Measurements from ENCODE around the gene SEMA4B. TPM values are rescaled to one million over a fixed set of nuclear protein-coding genes. Genes with fewer than 3 reads are reported as not detected.
A peak's percentile ranks its signal among the peaks of the same experiment; 100 is the strongest.

Gene SEMA4B
- total and polyA plus RNA-seq, 5 donors from 2014 or later, result 5.1 to 20.2 (median 7.2) TPM

DNA sequence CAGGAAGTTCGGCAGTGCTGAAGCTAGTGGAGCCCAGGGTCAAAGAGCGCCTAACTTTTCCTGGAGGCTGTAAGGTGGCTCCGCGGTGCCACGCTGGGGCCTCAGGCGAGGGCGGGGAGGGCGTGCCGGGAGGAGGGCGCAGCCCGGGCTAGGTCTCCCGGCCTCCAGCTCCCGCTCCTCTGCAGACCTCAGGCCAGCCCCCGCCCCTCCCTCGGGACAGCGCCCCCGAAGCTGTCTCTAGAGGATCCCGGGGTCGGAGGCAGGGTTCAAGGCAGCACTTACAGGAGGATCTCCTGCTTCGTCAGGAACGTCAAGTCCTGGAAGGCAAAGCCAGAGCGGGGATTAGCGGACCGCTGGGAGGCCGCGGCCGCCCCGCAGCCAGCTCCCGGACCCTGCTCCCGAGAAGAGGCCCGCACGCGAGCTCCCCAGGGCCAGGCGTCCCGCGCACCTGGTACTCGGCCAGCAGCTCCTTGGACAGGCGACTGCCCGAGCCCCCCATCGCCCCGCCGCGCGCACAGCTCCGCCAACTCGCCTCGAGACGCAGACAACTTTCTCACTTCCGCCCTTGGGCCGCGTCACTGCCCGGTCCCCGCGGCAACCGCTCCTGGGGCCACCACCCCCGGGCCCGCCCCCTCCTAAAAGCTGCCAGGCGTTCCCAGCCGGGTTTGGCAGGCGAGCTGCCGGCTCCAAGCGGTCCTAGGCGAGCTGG lies 32.4 kb downstream of the SEMA4B start, which contains the start of gene CIB1:
Gene CIB1 (minus strand): TSS at position 555 of the 709 bp plus-strand sequence. CDS start 56 bp downstream, at position 499.
- H3K36me3 ChIP-seq (ENCODE audit: control insufficient read depth, insufficient read depth, low read length), result peaks cover 23% of the 10 kb centered on the region
- no peaks in the 10 kb centered on the region for H3K9me3 ChIP-seq (ENCODE audit: control insufficient read depth in 2 of 2, low read length in 2 of 2)
- Mint-ChIP-seq H3K36me3 (peaks cover 27% of the 10 kb centered on the region), H3K4me3 (peak within 1 kb of the TSS; percentile 90 to 95 (median 91)), H3K27me3 (no peaks in the 10 kb centered on the region), H3K9me3 (no peaks in the 10 kb centered on the region), H3K4me1 (peaks cover 9 to 65% (median 38%) of the 10 kb centered on the region in 4 donors), H3K27ac (peak within 1 kb of the TSS; percentile 94 to 100 (median 98))
- H3K4me1 ChIP-seq (ENCODE audit: control insufficient read depth, insufficient read depth, low read length, poor library complexity, severe bottlenecking), result peaks cover 51% of the 10 kb centered on the region
- H3K4me3 ChIP-seq (ENCODE audit: low read depth, low read length), result peak within 1 kb of the TSS; percentile 91
- peak; percentile 56 to 97 (median 94) for DNase-seq
- peak; percentile 79 to 86 for ATAC-seq (ENCODE audit: low read depth in 2 of 2)
- no peaks in the 10 kb centered on the region for H3K27me3 ChIP-seq (ENCODE audit: control insufficient read depth, insufficient read depth, low read length)
- H3K27ac ChIP-seq (ENCODE audit: insufficient read depth, low read length, poor library complexity, severe bottlenecking), result peak within 1 kb of the TSS; percentile 96

DNA sequence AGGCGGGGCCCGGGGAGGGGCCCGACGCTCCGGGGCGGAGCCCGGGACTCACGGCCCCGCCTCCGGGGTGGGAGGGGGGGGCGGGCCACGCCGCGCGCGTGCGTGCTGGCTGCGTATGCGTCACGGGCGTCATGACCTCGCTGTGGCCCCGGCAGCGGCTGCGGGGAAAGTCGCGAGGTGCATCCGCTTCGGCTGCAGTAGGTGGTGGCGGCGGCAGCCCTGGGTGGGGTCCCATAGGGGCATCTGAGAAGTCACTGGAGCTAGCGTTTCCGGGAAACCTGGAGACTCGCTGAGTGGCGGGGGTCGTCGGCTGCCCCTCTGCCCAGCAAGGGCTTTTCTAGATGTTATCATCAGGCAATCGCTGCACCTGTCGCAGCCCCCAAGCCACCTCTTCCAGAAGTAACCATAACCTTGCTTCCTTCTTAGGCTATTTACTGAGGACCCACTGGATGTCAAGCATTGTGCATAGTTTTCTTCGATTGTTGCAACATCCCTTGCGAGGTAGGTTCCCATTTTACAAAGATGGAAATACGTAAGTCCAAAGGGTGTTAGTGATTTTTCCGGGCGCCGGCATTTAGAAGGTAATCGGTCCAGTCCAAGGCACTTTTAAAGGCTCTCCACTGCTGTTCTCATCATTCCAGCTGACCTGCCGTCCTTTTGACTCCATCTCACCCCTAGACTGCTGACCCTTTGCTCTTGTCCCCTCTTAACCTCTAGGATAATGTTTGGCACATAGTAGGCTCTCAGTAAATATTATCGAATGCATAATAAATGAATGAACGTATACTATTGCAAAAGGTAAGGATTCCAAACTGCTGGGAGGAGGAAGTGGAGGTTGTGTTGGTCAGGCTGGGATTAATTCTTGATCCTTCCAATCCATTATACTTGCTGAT lies 33.2 kb downstream of the SEMA4B start, which contains the start of gene GDPGP1:
Gene GDPGP1 (plus strand): TSS at position 114 of the 893 bp plus-strand sequence. CDS start 6,700 bp downstream, outside the sequence.
- Mint-ChIP-seq H3K27ac (peak within 1 kb of the TSS; percentile 94 to 100 (median 98)), H3K27me3 (no peaks in the 10 kb centered on the region), H3K9me3 (no peaks in the 10 kb centered on the region), H3K4me3 (peak within 1 kb of the TSS; percentile 90 to 95 (median 91)), H3K4me1 (peaks cover 11 to 67% (median 37%) of the 10 kb centered on the region in 4 donors), H3K36me3 (peaks cover 27% of the 10 kb centered on the region)
- H3K27ac ChIP-seq (ENCODE audit: insufficient read depth, low read length, poor library complexity, severe bottlenecking), result peak within 1 kb of the TSS; percentile 96
- H3K27me3 ChIP-seq (ENCODE audit: control insufficient read depth, insufficient read depth, low read length), result no peaks in the 10 kb centered on the region
- H3K4me3 ChIP-seq (ENCODE audit: low read depth, low read length), result peak within 1 kb of the TSS; percentile 91
- DNase-seq (peak in 1 of 3 donors; percentile 97), ATAC-seq (ENCODE audit: low read depth in 2 of 2) (peak; percentile 68 to 69)
- peaks cover 20% of the 10 kb centered on the region for H3K36me3 ChIP-seq (ENCODE audit: control insufficient read depth, insufficient read depth, low read length)
- H3K4me1 ChIP-seq (ENCODE audit: control insufficient read depth, insufficient read depth, low read length, poor library complexity, severe bottlenecking), result peaks cover 47% of the 10 kb centered on the region
- no peaks in the 10 kb centered on the region for H3K9me3 ChIP-seq (ENCODE audit: control insufficient read depth in 2 of 2, low read length in 2 of 2)

DNA sequence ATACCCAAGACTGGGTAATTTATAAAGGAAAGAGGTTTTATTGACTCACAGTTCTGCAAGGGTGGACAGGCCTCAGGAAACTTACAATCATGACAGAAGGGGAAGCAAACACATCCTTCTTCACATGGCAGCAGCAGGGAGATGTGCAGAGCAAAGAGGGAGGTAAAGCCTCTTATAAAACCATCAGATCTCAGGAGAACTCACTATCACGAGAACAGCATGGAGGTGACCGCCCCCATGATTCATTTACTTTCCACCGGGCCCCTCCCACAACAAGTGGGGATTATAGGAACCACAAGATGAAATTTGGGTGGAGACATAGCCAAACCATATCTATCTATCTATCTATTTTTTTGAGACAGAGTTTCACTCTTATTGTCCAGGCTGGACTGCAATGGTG lies 38.2 kb downstream of the SEMA4B start:
- Mint-ChIP-seq H3K9me3 (no peaks in the 10 kb centered on the region), H3K36me3 (peaks cover 23% of the 10 kb centered on the region), H3K4me1 (peaks cover 5 to 29% (median 12%) of the 10 kb centered on the region in 4 donors), H3K27me3 (no peaks in the 10 kb centered on the region), H3K4me3 (peak overlapping the region in 2 of 4 donors; percentile 33 to 52), H3K27ac (peak overlapping the region in 1 of 3 donors; percentile 89)
- no peak for ATAC-seq (ENCODE audit: low read depth in 2 of 2)
- DNase-seq, result no peak
- no peak overlapping the region for H3K27ac ChIP-seq (ENCODE audit: insufficient read depth, low read length, poor library complexity, severe bottlenecking)
- H3K4me1 ChIP-seq (ENCODE audit: control insufficient read depth, insufficient read depth, low read length, poor library complexity, severe bottlenecking), result peaks cover 7% of the 10 kb centered on the region
- H3K9me3 ChIP-seq (ENCODE audit: control insufficient read depth in 2 of 2, low read length in 2 of 2), result no peaks in the 10 kb centered on the region
- H3K36me3 ChIP-seq (ENCODE audit: control insufficient read depth, insufficient read depth, low read length), result peaks cover 14% of the 10 kb centered on the region
- no peaks in the 10 kb centered on the region for H3K27me3 ChIP-seq (ENCODE audit: control insufficient read depth, insufficient read depth, low read length)
- H3K4me3 ChIP-seq (ENCODE audit: low read depth, low read length), result no peak overlapping the region

DNA sequence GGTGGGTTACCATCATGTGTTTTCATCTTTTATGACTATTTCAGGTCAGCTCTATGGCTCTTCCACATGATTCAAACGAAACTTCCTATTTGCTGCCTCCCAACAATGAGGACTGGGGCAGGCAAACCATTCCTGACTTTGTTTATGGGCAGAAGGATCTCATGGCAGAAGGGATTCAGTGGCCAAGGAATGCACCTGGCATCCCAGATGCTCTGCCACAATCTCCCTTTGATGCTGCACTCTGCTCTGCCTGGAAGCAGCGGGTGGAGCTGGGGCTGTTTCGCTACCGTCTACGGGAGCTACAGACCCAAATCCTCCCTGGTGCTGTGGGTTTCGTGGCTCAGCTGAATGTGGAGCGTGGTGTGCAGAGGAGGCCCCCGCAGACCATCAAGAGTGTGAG lies 39.7 kb downstream of the SEMA4B start:
- ATAC-seq (ENCODE audit: low read depth in 2 of 2), result no peak
- Mint-ChIP-seq H3K4me1 (peaks cover 3 to 16% (median 5%) of the 10 kb centered on the region in 4 donors), H3K27ac (no peak overlapping the region), H3K27me3 (no peaks in the 10 kb centered on the region), H3K36me3 (peaks cover 23% of the 10 kb centered on the region), H3K4me3 (no peak overlapping the region), H3K9me3 (no peaks in the 10 kb centered on the region)
- Histone ChIP-seq H3K36me3 (ENCODE audit: control insufficient read depth, insufficient read depth, low read length) (peaks cover 14% of the 10 kb centered on the region), H3K9me3 (ENCODE audit: control insufficient read depth in 2 of 2, low read length in 2 of 2) (no peaks in the 10 kb centered on the region), H3K27me3 (ENCODE audit: control insufficient read depth, insufficient read depth, low read length) (no peaks in the 10 kb centered on the region), H3K27ac (ENCODE audit: insufficient read depth, low read length, poor library complexity, severe bottlenecking) (no peak overlapping the region), H3K4me1 (ENCODE audit: control insufficient read depth, insufficient read depth, low read length, poor library complexity, severe bottlenecking) (no peaks in the 10 kb centered on the region), H3K4me3 (ENCODE audit: low read depth, low read length) (no peak overlapping the region)
- no peak for DNase-seq

DNA sequence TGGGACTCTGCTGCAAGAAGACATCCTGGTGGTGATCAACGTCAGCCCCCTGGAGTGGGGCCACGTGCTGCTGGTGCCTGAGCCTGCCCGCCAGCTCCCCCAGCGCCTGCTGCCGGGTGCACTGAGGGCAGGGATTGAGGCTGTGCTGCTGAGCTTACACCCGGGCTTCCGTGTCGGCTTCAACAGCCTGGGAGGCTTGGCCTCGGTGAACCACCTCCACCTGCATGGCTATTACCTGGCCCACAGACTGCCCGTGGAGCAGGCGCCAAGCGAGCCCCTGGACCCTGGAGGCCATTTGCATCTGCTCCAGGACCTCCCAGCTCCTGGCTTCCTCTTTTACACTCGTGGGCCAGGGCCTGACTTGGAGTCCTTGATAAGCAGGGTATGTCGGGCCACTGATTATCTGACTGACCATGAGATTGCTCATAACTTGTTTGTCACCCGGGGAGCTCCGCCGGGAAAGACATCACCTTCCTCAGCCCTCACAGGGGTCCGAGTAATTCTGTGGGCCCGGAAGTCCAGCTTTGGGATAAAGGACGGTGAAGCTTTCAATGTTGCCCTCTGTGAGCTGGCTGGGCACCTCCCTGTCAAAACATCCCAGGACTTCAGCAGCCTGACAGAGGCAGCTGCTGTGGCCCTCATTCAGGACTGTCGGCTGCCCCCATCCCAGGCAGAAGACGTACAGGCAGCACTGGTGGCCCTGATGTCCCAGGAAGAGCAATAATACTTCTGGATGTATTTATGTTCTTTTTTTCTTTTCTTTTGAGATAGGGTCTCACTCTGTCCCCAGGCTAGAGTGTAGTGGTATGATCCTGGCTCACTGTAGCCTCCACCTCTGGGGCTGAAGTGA lies 40.4 kb downstream of the SEMA4B start:
- Mint-ChIP-seq H3K27ac (peak overlapping the region in 1 of 3 donors; percentile 69), H3K4me3 (no peak overlapping the region), H3K9me3 (no peaks in the 10 kb centered on the region), H3K4me1 (peaks cover 0 to 10% (median 5%) of the 10 kb centered on the region in 4 donors), H3K27me3 (no peaks in the 10 kb centered on the region), H3K36me3 (peaks cover 19% of the 10 kb centered on the region)
- Histone ChIP-seq H3K36me3 (ENCODE audit: control insufficient read depth, insufficient read depth, low read length) (peaks cover 11% of the 10 kb centered on the region), H3K27ac (ENCODE audit: insufficient read depth, low read length, poor library complexity, severe bottlenecking) (no peak overlapping the region), H3K4me1 (ENCODE audit: control insufficient read depth, insufficient read depth, low read length, poor library complexity, severe bottlenecking) (no peaks in the 10 kb centered on the region), H3K9me3 (ENCODE audit: control insufficient read depth in 2 of 2, low read length in 2 of 2) (no peaks in the 10 kb centered on the region), H3K27me3 (ENCODE audit: control insufficient read depth, insufficient read depth, low read length) (no peaks in the 10 kb centered on the region), H3K4me3 (ENCODE audit: low read depth, low read length) (no peak overlapping the region)
- DNase-seq (no peak), ATAC-seq (ENCODE audit: low read depth in 2 of 2) (no peak)

DNA sequence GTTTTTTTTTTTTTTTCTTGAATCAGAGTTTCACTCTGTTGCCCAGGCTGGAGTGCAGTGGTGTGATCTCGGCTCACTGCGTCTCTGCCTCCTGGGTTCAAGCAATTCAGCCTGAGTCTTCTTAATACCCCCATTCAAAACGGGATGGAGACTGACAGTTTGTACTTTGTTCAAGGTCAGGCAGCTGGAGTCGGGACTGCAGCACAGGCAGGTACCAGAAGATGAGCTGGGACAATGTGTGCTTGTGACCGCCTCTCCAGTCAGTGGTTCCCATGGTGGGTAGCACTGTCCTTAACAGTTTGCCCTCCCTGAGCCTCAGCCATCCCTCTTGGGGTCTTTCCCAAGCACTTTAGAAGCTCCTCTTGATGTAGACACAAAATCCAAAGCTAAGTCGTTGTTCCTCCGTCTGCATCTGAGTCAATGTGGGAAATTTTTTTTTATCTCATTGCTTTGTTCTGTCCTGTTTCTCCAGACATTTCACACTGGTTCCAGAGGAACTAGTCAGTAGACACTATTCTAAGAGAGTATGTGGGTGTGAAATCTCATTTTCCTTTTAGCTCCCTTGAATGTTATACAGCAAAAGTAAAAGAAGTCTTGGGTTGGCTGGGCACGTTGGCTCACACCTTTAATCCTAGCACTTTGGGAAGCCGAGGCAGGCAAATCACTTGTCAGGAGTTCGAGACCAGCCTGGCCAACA lies 43.0 kb downstream of the SEMA4B start:
- Mint-ChIP-seq H3K27ac (no peak overlapping the region), H3K36me3 (peaks cover 11% of the 10 kb centered on the region), H3K4me1 (peaks cover 0 to 10% (median 6%) of the 10 kb centered on the region in 4 donors), H3K27me3 (peaks cover 4% of the 10 kb centered on the region), H3K9me3 (no peaks in the 10 kb centered on the region), H3K4me3 (no peak overlapping the region)
- ATAC-seq (ENCODE audit: low read depth in 2 of 2) (no peak), DNase-seq (no peak)
- no peaks in the 10 kb centered on the region for H3K27me3 ChIP-seq (ENCODE audit: control insufficient read depth, insufficient read depth, low read length)
- no peak overlapping the region for H3K27ac ChIP-seq (ENCODE audit: insufficient read depth, low read length, poor library complexity, severe bottlenecking)
- H3K36me3 ChIP-seq (ENCODE audit: control insufficient read depth, insufficient read depth, low read length), result peaks cover 5% of the 10 kb centered on the region
- no peak overlapping the region for H3K4me3 ChIP-seq (ENCODE audit: low read depth, low read length)
- peaks cover under 1% of the 10 kb centered on the region for H3K4me1 ChIP-seq (ENCODE audit: control insufficient read depth, insufficient read depth, low read length, poor library complexity, severe bottlenecking)
- no peaks in the 10 kb centered on the region for H3K9me3 ChIP-seq (ENCODE audit: control insufficient read depth in 2 of 2, low read length in 2 of 2)

Data from CD4-positive, CD25-positive, alpha-beta regulatory T cell (primary cell).